Breast epithelium (tissue), 4 donors: ENCODE results near the gene AAGAB. TPM values are rescaled to one million over a fixed set of nuclear protein-coding genes. Genes with fewer than 3 reads are reported as not detected.
A peak's percentile ranks its signal among the peaks of the same experiment; 100 is the strongest.

Source experiments
- DNase-seq, 2 donors: peaks; one replicate each; pipeline ENCODE4 v3.0.0-alpha.2; 2019; ENCODE audit warnings: low spot score in 2 of 2
- H3K27ac ChIP-seq, 2 donors: fragments of 200-600 bp; sonication (generic) in 1 of 2; one replicate each; pipeline ENCODE4 v1.5.1; 2016 to 2019; ENCODE audit warnings: mild to moderate bottlenecking in 1 of 2
- H3K27me3 ChIP-seq, 2 donors: fragments of 200-600 bp; sonication (generic) in 1 of 2; one replicate each; pipeline versions ENCODE4 v1.5.1 to v1.6.0; 2017 to 2019; ENCODE audit warnings: control low read depth in 1 of 2, mild to moderate bottlenecking in 1 of 2
- H3K36me3 ChIP-seq: fragments of 200-600 bp; one replicate; pipeline ENCODE4 v1.5.1; 2019
- H3K4me1 ChIP-seq, 2 donors: fragments of 200-600 bp; sonication (generic); one replicate each; pipeline ENCODE4 v1.5.1; 2016 to 2019; ENCODE audit warnings: control low read depth in 1 of 2
- H3K4me3 ChIP-seq, 3 donors: fragments of 200-600 bp; sonication (generic); 1 replicate in 2 of 3; 2 replicates in 1 of 3; pipeline ENCODE4 v1.5.1; 2016 to 2019; ENCODE audit warnings: mild to moderate bottlenecking in 3 of 3, moderate library complexity in 2 of 3
- H3K9me3 ChIP-seq, 2 donors: fragments of 200-600 bp; sonication (generic) in 1 of 2; one replicate each; pipeline ENCODE4 v1.5.1; 2016 to 2019; ENCODE audit warnings: control low read depth in 1 of 2
- POLR2A ChIP-seq: fragments of 450-650 bp; IDR thresholded peaks from one replicate; pipeline ENCODE4 v1.6.1; 2016; ENCODE audit warnings: antibody characterized with exemption, mild to moderate bottlenecking, moderate library complexity
- POLR2AphosphoS5 ChIP-seq, 3 donors: sonication (generic); formaldehyde crosslinking; IDR thresholded peaks; one replicate each; pipeline ENCODE4 v1.6.1; 2017; ENCODE audit warnings: antibody characterized with exemption in 3 of 3
- intact Hi-C: fragments of 100-400 bp; cut with DNase I; formaldehyde crosslinking; loops from one replicate; pipeline ENCODE4 v1.15.1; 2023; ENCODE audit warnings: low total_unique reads
- total RNA-seq, 3 donors: library from RNA; depleted of rRNA; stranded (reverse); fragments of >200 nt; gene quantifications; one replicate each; pipeline ENCODE4 v1.1.0, GENCODE V29; 2016
- TF ChIP-seq, protein P1 (sequence below), 3 donors: fragments of 450-650 bp; IDR thresholded peaks; one replicate each; pipeline ENCODE4 v1.5.1; 2016 to 2017; ENCODE audit warnings: antibody characterized with exemption in 3 of 3, mild to moderate bottlenecking in 3 of 3, moderate library complexity in 3 of 3

Gene AAGAB
- total RNA-seq, 3 donors from 2014 or later, result 23.2 to 49.8 (median 46.5) TPM

DNA sequence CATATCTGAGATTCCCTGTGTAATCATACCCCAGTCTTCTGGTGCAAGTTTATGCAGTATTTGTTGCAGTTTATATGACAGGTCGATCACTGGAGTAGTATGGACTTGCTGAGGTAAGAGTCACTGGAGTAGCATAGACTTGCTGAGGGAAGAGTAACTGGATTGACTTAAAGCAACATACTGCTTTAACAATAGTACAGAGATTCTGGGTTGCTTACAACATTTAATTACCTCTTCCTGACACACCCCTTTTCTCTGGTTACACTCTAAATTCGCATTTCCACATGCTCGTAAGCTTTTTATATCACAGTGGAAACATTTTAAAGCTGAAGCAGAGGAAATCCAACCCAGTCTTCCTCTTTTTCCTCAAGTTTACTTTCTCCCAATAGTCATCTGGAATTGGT, 11.8 kb downstream of the AAGAB start:
- DNase-seq, result no peak
- intact Hi-C loops, result no loop called here
- H3K27me3 ChIP-seq, result no peaks in the 10 kb centered on the region
- H3K36me3 ChIP-seq, result no peaks in the 10 kb centered on the region
- no peaks in the 10 kb centered on the region for H3K4me1 ChIP-seq
- peaks cover 0 to 6% of the 10 kb centered on the region in 2 donors for H3K9me3 ChIP-seq
- H3K4me3 ChIP-seq, result no peak overlapping the region
- TF ChIP-seq POLR2AphosphoS5 (IDR thresholded peaks at IDR 0.05), result no peak
- TF ChIP-seq, protein P1, sequence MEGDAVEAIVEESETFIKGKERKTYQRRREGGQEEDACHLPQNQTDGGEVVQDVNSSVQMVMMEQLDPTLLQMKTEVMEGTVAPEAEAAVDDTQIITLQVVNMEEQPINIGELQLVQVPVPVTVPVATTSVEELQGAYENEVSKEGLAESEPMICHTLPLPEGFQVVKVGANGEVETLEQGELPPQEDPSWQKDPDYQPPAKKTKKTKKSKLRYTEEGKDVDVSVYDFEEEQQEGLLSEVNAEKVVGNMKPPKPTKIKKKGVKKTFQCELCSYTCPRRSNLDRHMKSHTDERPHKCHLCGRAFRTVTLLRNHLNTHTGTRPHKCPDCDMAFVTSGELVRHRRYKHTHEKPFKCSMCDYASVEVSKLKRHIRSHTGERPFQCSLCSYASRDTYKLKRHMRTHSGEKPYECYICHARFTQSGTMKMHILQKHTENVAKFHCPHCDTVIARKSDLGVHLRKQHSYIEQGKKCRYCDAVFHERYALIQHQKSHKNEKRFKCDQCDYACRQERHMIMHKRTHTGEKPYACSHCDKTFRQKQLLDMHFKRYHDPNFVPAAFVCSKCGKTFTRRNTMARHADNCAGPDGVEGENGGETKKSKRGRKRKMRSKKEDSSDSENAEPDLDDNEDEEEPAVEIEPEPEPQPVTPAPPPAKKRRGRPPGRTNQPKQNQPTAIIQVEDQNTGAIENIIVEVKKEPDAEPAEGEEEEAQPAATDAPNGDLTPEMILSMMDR (IDR thresholded peaks at IDR 0.05), result no peak
- no peak for TF ChIP-seq POLR2A
- H3K27ac ChIP-seq, result no peak overlapping the region

DNA sequence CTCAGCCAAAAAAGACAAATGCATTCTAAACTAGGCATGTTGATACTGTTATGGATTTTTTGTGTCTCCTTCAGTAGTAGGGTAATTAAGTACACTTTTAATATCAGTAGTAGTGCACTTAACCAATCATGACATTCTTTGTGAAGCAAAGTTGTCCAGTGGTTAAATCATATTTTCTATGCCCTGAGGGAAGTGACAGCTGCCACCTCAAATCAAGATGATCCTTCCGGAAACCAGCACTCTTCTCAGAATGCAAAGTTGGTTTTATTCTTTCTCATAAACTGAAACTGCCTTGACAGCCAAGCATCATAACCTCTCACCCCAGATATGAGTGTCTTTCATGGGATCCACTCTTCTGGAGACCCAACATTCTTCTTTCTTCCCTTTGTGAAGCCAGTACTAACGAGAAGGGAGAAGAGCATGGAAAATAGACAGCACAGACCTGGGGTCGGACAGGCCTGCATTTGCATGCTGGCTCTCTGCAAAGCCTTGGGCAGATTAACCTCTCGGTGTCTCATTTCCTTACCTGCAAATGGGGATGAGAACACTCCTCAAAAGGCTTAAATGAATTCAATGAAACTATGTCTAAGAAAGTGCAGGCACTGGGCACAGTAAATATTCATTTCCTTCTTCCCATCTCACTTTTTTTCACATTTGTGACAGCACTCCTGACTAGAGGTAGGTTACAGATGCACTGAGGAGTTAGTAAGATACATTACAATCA, 13.2 kb downstream of the AAGAB start:
- intact Hi-C loops, result no loop called here
- Histone ChIP-seq H3K4me1 (no peaks in the 10 kb centered on the region), H3K36me3 (no peaks in the 10 kb centered on the region), H3K27me3 (no peaks in the 10 kb centered on the region), H3K4me3 (no peak overlapping the region), H3K27ac (no peak overlapping the region), H3K9me3 (no peaks in the 10 kb centered on the region)
- TF ChIP-seq, protein P1 (IDR thresholded peaks at IDR 0.05), result no peak
- TF ChIP-seq POLR2AphosphoS5 (IDR thresholded peaks at IDR 0.05) (no peak), POLR2A (no peak)
- no peak for DNase-seq

DNA sequence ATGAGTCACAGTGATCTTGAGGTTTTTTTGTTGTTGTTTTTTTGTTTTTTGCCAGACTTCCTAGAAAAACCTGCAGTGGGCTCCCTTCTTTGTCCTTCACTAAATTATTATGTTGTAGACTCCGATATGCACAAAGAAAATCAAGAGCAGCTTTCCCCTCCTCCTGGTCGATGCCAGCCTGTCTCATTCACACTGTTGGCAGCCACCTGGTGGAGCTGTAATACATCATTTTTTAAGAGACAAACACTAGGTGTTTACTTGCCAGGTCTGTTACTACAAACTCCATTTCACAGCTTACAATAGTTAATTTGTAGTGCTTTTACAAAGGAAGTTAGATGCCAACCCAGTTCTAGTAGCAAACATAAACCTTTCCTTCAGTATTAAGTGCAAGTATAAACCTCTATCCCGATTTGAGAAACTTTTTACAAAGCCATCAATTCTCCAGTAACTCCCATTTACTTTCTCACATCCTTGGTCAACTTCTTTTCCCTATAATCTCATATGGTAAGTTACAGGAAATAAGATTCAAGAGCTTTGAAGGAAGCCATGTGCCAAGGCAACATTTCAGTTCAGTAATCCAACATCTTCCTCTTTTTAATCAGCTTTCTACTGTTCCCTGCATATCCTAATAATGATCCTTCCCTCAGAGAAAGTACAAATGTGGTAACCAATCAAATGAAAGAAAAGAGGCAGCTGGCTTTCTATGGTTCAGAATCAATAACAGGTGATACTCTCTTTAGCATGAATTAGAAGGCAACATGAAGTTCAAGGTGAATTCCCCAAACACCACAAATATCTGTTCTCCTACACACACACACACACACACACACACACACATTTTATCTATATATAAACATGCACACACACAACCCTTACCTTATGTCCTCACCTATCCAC, 14.0 kb downstream of the AAGAB start:
- no peak for TF ChIP-seq POLR2A
- TF ChIP-seq, protein P1 (IDR thresholded peaks at IDR 0.05), result peak in 1 of 3 donors; percentile 28
- no peak for TF ChIP-seq POLR2AphosphoS5 (IDR thresholded peaks at IDR 0.05)
- no peak for DNase-seq

GRCh38 chr15:67232591-67232990, 21.9 kb downstream of the AAGAB start:
- Histone ChIP-seq H3K27me3 (no peaks in the 10 kb centered on the region), H3K4me3 (no peak overlapping the region), H3K36me3 (no peaks in the 10 kb centered on the region), H3K27ac (no peak overlapping the region), H3K9me3 (no peaks in the 10 kb centered on the region), H3K4me1 (no peaks in the 10 kb centered on the region)
- intact Hi-C loops, result no loop called here
- no peak for DNase-seq
- TF ChIP-seq POLR2A (no peak), POLR2AphosphoS5 (IDR thresholded peaks at IDR 0.05) (no peak)
- TF ChIP-seq, protein P1 (IDR thresholded peaks at IDR 0.05), result no peak

More for the DNA sequence above, 14.0 kb downstream of the AAGAB start:
- Histone ChIP-seq H3K27me3 (no peaks in the 10 kb centered on the region), H3K36me3 (no peaks in the 10 kb centered on the region), H3K9me3 (no peaks in the 10 kb centered on the region), H3K27ac (no peak overlapping the region), H3K4me3 (no peak overlapping the region), H3K4me1 (no peaks in the 10 kb centered on the region)
- intact Hi-C loops, result no loop called here

DNA sequence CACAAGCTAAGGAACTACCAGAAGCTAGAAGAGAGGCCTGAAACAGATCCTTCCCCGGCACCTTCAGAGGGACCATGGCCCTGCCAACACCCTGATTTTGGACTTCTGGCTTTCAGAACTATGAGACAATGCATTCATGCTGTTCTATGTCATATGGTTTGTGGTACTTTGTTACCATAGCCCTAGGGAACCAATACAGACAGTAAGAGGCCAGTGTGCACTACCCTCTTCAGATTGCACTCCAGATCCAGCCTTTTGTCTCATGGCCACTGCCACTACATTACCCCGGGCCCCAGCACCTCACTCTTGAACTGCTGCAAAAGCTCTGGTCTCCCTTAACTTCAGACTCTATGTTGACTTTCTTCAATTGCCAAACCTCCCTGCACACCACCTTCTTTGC, 24.0 kb downstream of the AAGAB start:
- no peak overlapping the region for H3K4me3 ChIP-seq
- H3K27me3 ChIP-seq, result no peaks in the 10 kb centered on the region

More for the DNA sequence above, 24.0 kb downstream of the AAGAB start:
- H3K4me1 ChIP-seq, result no peaks in the 10 kb centered on the region
- no peak overlapping the region for H3K27ac ChIP-seq
- intact Hi-C loops, result no loop called here
- DNase-seq, result no peak
- no peaks in the 10 kb centered on the region for H3K36me3 ChIP-seq
- no peaks in the 10 kb centered on the region for H3K9me3 ChIP-seq
- TF ChIP-seq POLR2AphosphoS5 (IDR thresholded peaks at IDR 0.05) (no peak), POLR2A (no peak)
- TF ChIP-seq, protein P1 (IDR thresholded peaks at IDR 0.05), result no peak
